Diencephalon (tissue), 1 donor: ENCODE measurements around the gene CCT6A. TPM values are rescaled to one million over a fixed set of nuclear protein-coding genes. Genes with fewer than 3 reads are reported as not detected.

ENCODE experiments used
- small RNA-seq: library from RNA; depleted of rRNA; stranded (forward); fragments of <200 nt; gene quantifications from one replicate; pipeline ENCODE3, GENCODE V24; 2014
- total RNA-seq: library from RNA; depleted of rRNA; stranded (reverse); fragments of >200 nt; gene quantifications from one replicate; pipeline ENCODE4 v1.2.3, GENCODE V29; 2014

The CCT6A gene
- total RNA-seq: 182 TPM

GRCh38 chr7:56051339-56052191 lies at the start of gene CCT6A, which contains the start of gene PSPH:
Gene CCT6A (plus strand): TSS chr7:56051765. CDS start chr7:56051849, 84 bp downstream.
Gene PSPH (minus strand): TSS chr7:56051444. CDS start chr7:56021212, 30,232 bp downstream.

GRCh38 chr7:56063882-56064625 lies 12.5 kb downstream of the CCT6A start, which contains the start of gene SUMF2:
Gene SUMF2 (plus strand): TSS chr7:56064286. CDS start chr7:56064312, 26 bp downstream.

DNA sequence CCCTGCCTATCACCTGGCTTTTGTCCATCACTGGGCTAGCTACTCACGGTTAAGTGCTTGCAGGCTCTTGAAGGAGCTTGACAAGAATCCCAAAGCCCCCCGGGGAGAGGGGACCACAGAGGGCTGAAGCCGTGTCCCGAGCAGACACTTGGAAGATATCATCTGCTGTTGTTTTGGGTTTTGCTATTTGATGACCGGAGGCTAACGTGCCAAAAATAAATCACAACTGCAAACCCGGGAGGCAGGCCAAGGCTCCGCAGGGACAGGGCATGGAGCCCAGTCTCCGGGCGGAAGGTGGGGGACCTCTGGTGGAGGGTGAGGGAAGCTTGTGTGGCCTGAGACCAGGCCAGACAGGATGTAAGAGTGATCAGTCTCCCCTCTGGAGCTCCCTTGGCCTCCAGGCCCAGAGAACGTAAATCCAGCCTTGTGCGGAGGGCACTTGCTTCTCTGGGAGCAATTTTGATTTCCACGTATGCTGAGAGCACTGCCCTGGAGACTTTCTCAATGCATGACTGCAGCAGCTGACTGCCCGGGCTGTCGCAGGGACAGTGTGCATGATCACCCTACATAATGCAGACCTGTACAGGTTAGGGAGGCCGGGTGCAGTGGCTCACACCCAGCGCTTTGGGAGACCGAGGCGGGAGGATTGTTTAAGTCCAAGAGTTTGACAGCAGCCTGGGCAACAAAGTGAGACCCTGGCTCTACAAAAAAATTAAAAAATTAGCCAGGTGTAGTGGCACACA lies 41.4 kb downstream of the CCT6A start, which contains the start of gene PHKG1:
PHKG1 (minus strand) TSS at position 164 of the 743 bp plus-strand sequence. CDS start 4,011 bp downstream, outside the sequence.

GRCh38 chr7:56106108-56107073 lies 54.8 kb downstream of the CCT6A start, which contains the start of gene CHCHD2:
Gene CHCHD2 (minus strand): TSS chr7:56106476. CDS start chr7:56106413, 63 bp downstream.

Small RNAs within 50 kb of the gene (small RNA-seq; reads per million reads assigned to genes)
- gene SNORA15: not detected
- gene SNORA22B: not detected

Other genes with a start within 250 kb of the CCT6A start
- gene SEPTIN14, start 189.0 kb upstream of the CCT6A start, total RNA-seq: under 0.01 TPM
- 54.4 TPM for gene ZNF713, start 164.3 kb upstream of the CCT6A start, total RNA-seq
- gene MRPS17, start 99.9 kb upstream of the CCT6A start, total RNA-seq: 27.7 TPM
- gene NIPSNAP2, start 87.2 kb upstream of the CCT6A start, total RNA-seq: 58.6 TPM
- gene PSPH, start 321 bp upstream of the CCT6A start, total RNA-seq: 28.8 TPM
- 103 TPM for gene SUMF2, start 12.5 kb downstream of the CCT6A start, total RNA-seq
- gene PHKG1, start 41.2 kb downstream of the CCT6A start, total RNA-seq: 7.2 TPM
- gene CHCHD2, start 54.7 kb downstream of the CCT6A start, total RNA-seq: 160 TPM
- gene NUPR2, start 64.7 kb downstream of the CCT6A start, total RNA-seq: 3.0 TPM